A673 (cell line): Measurements from ENCODE around the gene AURKAIP1. TPM values are rescaled to one million over a fixed set of nuclear protein-coding genes. Genes with fewer than 3 reads are reported as not detected.

ENCODE experiments used
- BruUV-seq: library from RNA; stranded (reverse); fragments of 400-500 nt; replicated peaks from 2 replicates; lab custom pipeline; 2021; lab: Mats Ljungman, UMichigan
- CTCF ChIA-PET: fragments of 300-600 bp; sonication (Branson Sonifier 250); formaldehyde crosslinking; loops from one replicate; lab custom pipeline; 2022; ENCODE audit warnings: antibody characterized with exemption; lab: Charles Lee
- POLR2A ChIA-PET: fragments of 300-600 bp; sonication (Branson Sonifier 250); formaldehyde crosslinking; loops from one replicate; lab custom pipeline; 2022; ENCODE audit warnings: antibody characterized with exemption; ENCODE audit not compliant: low non-redundant PET; lab: Charles Lee
- DNase-seq: peaks from one replicate; pipeline ENCODE4 v3.0.0-alpha.2; 2015; ENCODE audit warnings: low spot score
- H3K27ac ChIP-seq: fragments of 200-600 bp; sonication (generic); 2 replicates; pipeline ENCODE4 v1.5.1; 2016; ENCODE audit warnings: mixed run types, low read depth, mild to moderate bottlenecking, mixed read lengths, antibody characterized with exemption, low read length; ENCODE audit not compliant: poor library complexity, severe bottlenecking
- H3K27me3 ChIP-seq: fragments of 200-600 bp; sonication (generic); replicated peaks from 2 replicates; pipeline ENCODE4 v1.6.1; 2017; ENCODE audit warnings: mixed run types, low read depth, mild to moderate bottlenecking, mixed read lengths, antibody characterized with exemption, low read length; ENCODE audit not compliant: insufficient read depth, poor library complexity
- H3K36me3 ChIP-seq: fragments of 200-600 bp; sonication (generic); 2 replicates; pipeline ENCODE4 v1.6.1; 2016; ENCODE audit warnings: mixed run types, mild to moderate bottlenecking, mixed read lengths, antibody characterized with exemption, low read length; ENCODE audit not compliant: insufficient read depth, poor library complexity, severe bottlenecking
- H3K4me1 ChIP-seq: fragments of 200-600 bp; sonication (generic); 2 replicates; pipeline ENCODE4 v1.6.1; 2017; ENCODE audit warnings: mixed run types, mild to moderate bottlenecking, mixed read lengths, antibody characterized with exemption, low read length; ENCODE audit not compliant: insufficient read depth, poor library complexity, severe bottlenecking
- H3K4me3 ChIP-seq: fragments of 200-600 bp; sonication (generic); 2 replicates; pipeline ENCODE4 v1.5.1; 2016; ENCODE audit warnings: low read depth, mixed run types, mild to moderate bottlenecking, mixed read lengths, low read length; ENCODE audit not compliant: poor library complexity, severe bottlenecking
- H3K9me3 ChIP-seq: fragments of 200-600 bp; sonication (generic); 2 replicates; pipeline ENCODE4 v1.6.1; 2016; ENCODE audit warnings: mixed run types, low read depth, mild to moderate bottlenecking, mixed read lengths, antibody characterized with exemption, low read length; ENCODE audit not compliant: poor library complexity, severe bottlenecking
- EZH2 ChIP-seq: fragments of 200-600 bp; sonication (generic); IDR thresholded peaks from 2 replicates; pipeline ENCODE4 v1.6.1; 2017; ENCODE audit warnings: borderline replicate concordance, low read depth, mild to moderate bottlenecking, mixed read lengths, antibody characterized with exemption, low read length; ENCODE audit not compliant: poor library complexity, severe bottlenecking
- intact Hi-C: fragments of 100-400 bp; cut with micrococcal nuclease; formaldehyde crosslinking; loops from one replicate; pipeline ENCODE4 v1.10.0; 2022; ENCODE audit not compliant: unreplicated experiment
- total RNA-seq: library from RNA; stranded (reverse); gene quantifications from 2 replicates; pipeline ENCODE4 v1.2.3, GENCODE V29; 2021
- TF ChIP-seq, protein P1 (sequence below): fragments of 300-800, 200-600 bp; sonication (generic); conservative IDR thresholded peaks from 2 replicates; pipeline ENCODE4 v1.5.1; 2017; ENCODE audit warnings: low read depth, mild to moderate bottlenecking, antibody characterized with exemption, low read length, moderate library complexity, mixed read lengths

AURKAIP1 gene
- total RNA-seq, 1 experiment from 2014 or later, result 172 TPM

GRCh38 chr1:1356166-1356795, 18.7 kb downstream of the AURKAIP1 start:
- Histone ChIP-seq H3K4me3 (no peak overlapping the region), H3K36me3 (no peaks in the 10 kb centered on the region), H3K4me1 (no peaks in the 10 kb centered on the region), H3K27ac (no peak overlapping the region), H3K27me3 (peaks cover 5% of the 10 kb centered on the region), H3K9me3 (no peaks in the 10 kb centered on the region)
- no TSS peak for BruUV-seq
- CTCF ChIA-PET, result no interaction called here
- intact Hi-C loops, result no loop called here
- TF ChIP-seq, protein P1, sequence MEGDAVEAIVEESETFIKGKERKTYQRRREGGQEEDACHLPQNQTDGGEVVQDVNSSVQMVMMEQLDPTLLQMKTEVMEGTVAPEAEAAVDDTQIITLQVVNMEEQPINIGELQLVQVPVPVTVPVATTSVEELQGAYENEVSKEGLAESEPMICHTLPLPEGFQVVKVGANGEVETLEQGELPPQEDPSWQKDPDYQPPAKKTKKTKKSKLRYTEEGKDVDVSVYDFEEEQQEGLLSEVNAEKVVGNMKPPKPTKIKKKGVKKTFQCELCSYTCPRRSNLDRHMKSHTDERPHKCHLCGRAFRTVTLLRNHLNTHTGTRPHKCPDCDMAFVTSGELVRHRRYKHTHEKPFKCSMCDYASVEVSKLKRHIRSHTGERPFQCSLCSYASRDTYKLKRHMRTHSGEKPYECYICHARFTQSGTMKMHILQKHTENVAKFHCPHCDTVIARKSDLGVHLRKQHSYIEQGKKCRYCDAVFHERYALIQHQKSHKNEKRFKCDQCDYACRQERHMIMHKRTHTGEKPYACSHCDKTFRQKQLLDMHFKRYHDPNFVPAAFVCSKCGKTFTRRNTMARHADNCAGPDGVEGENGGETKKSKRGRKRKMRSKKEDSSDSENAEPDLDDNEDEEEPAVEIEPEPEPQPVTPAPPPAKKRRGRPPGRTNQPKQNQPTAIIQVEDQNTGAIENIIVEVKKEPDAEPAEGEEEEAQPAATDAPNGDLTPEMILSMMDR, result no peak
- TF ChIP-seq EZH2, result no peak
- POLR2A ChIA-PET, result no interaction called here
- no peak for DNase-seq

- Histone ChIP-seq H3K4me1 (no peaks in the 10 kb centered on the region), H3K36me3 (no peaks in the 10 kb centered on the region), H3K27me3 (peaks cover 5% of the 10 kb centered on the region), H3K4me3 (no peak overlapping the region), H3K27ac (no peak overlapping the region), H3K9me3 (no peaks in the 10 kb centered on the region)
- BruUV-seq, result no TSS peak
- CTCF ChIA-PET, result no interaction called here
- TF ChIP-seq, protein P1, result no peak
- TF ChIP-seq EZH2, result no peak
- no peak for DNase-seq
- intact Hi-C loops, result no loop called here
- POLR2A ChIA-PET, result interaction anchor here (0.6 kb wide), 1 partner anchor 12 kb away, joined by 5 read pairs; no protein-coding TSS in a partner anchor
Measured at GRCh38 chr1:1355416-1355815, 19.6 kb downstream of the AURKAIP1 start.

DNA sequence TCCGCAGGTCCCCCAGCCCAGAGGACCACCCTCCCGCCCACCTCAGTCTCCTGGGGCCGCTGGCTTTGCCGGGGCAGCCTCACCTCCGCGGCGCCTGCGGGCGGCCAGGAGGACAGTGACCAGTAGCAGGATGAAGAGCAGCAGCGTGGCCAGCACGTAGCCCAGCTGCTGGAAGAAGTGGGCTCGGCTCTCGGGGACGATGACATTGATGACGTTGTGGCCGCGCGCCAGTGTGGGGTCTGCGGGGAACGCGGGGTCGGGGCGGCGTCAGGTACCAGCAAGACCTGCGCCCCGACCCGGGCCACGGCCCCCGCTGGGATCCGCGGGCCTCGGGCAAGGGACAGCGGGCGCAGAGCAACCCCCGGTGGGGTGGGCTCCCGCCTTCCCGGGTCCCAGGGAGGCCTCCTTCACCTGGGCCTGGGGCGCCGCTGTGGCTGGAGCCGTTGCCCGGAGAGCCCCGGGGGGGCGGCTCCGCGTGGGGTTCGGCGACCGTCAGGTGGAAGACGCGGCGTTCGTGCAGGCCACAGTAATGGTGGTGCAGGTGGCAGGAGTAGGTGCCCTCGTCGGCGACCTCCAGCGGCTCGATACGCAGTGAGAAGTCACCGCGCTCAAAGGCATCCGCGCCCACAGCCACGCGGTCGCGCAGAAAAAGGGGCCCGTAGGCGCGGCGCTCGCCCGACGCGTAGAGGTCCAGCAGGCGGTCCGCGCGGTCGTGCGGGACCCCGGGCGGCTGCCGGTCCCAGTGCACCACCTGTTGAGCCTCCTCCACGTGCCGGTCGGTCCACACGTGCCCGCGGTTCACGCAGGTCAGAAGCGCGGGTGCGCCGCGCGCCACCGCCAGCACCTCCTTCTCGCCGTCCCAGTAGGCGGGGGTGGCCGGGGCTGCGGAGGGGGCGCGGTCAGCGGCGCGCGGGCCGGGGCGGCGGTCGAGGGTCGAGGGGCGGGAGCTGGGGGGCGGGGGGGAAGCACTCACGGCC, 20.4 kb downstream of the AURKAIP1 start:
- POLR2A ChIA-PET, result no interaction called here
- DNase-seq, result no peak
- BruUV-seq, result no TSS peak
- Histone ChIP-seq H3K27ac (no peak overlapping the region), H3K4me1 (no peaks in the 10 kb centered on the region), H3K9me3 (no peaks in the 10 kb centered on the region), H3K27me3 (peaks cover 5% of the 10 kb centered on the region), H3K4me3 (no peak overlapping the region), H3K36me3 (no peaks in the 10 kb centered on the region)
- intact Hi-C loops, result no loop called here
- CTCF ChIA-PET, result no interaction called here
- TF ChIP-seq EZH2, result no peak
- TF ChIP-seq, protein P1, result no peak
